Cortex of kidney (tissue), 1 donor: ENCODE data around the gene SPZ1.
"Not testable (repeated sequence)": the region's sequence is repeated elsewhere in the genome, so short reads cannot be mapped to it uniquely, and the experiment has no call there.

Source experiments
- DNase-seq: peaks from one replicate; lab custom pipeline; 2025; lab: John Stamatoyannopoulos, UW

The SPZ1 gene

DNA sequence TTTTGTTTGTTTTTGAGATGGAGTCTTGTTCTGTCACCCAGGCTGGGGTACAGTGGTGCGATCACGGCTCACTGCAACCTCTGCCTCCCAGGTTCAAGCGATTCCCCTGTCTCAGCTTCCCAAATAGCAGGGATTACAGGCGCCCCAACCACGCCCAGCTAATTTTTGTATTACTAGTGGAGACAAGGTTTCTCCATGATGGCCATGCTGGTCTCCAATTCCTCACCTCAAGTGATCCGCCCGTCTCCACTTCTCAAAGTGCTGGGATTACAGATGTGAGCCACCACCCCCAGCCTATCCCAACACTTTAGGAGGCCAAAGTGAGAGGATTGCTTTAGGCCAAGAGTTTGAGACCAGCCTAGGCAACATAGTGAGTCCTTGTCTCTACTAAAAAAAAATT is 19.3 kb downstream of the SPZ1 start:
- DNase-seq: no peak

DNA sequence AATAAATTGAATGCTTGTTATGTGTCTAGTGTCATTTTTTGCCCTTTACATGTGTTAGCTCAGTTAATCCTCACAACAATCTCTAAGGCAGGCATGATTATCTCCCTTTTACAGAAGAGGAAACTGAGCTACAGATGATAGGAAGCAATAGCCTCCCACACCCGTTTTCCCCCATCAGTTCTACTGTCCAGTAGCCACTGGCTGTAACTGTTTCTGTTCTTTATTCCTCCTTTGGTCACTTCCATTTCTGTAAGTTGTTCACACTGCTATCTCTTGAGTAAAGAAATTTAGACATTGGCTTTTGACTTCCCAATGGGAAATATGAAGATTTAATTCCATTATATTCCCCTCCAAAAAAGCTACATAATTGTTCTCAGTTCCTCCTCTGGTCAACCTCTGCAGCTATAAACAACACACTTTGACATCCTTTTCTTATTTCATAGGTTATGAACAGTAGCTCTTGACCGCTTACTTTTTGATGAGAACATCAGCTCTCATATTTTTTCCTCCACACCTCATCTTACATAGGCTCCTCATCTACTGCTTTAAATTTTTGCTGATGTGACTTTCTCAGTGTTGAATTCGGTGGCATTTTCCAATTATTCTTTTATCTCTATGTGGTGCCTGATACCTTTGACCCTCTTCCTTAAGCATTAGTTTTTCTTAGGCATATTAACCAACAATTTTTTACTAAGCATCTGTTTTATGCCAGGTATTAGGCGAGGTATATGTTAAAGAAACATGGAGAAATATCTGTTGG is 21.4 kb downstream of the SPZ1 start:
- DNase-seq: no peak

DNA sequence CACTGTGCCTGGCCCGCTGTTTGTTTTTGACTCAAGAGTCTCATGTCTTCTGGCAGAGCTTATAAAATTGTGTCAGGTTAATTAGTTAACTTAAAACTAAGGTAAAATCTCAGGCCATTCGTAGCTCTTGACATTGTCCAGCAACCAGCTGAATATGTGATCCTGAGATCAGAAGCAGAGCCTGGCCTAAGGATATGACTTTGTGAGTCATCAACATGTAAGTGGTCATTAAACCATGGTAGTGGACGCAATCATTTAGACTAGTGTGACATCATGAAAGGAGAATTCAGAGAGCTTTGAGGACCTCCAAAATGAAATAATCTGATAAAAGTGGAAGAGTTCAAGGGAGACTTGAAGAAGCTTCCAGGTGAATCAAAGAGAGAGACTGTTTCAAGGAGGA is 23.3 kb downstream of the SPZ1 start:
- DNase-seq: no peak

DNA sequence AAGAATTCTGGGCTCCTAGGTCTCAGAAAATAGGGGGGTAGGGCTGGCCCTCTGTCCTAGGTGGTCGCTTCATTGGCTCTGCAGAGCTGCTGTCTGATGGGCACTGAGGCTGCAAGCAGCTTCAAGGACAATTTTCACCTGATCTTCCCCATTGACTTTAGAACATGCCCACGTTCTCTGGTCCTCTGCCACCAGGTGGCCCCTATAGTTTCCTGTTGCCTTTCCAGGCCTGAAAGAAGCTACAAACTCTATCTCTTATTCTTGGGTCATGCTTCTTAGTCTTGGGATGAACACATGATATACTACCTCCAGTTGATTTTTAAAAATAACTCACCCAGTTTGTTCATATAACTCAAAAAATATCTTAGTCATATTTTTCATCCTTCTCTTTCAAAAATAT is 26.3 kb downstream of the SPZ1 start:
- DNase-seq: no peak

DNA sequence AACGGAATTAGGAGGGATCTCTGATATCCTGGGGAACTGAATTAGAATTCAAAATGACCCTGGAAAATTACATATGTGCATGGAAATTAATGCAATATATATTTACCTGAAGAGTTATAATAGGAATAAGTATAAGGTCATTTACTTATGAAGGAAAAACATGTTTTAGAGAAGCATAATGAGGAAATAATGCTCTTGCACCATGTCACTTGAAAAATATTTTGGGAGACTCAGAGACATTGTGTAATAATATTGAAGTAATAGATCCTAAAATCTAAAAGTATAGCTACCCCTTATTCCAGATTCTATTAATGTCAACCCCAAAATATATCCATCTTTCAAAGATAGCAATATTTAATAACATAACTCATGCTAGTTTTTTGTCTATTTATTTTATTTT is 28.4 kb downstream of the SPZ1 start:
- DNase-seq: no peak

DNA sequence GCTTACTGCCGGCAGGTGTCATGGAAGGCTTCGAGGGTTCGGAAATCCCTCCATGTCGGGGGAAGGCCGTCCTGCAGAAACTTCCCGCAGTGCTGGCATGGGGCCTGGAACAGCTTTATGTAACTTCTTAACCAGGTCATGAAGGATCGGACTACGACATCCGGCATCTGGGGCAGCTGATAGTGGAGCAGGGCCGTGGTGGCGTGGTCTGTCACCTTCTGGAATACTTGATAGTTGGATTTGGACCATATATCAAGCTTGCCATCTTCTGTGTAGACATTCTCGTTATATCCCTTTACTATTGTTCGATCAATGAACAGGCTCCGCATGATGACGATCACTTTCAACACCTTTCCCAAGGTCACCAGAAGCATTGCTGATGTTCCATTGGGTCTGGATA is 31.2 kb downstream of the SPZ1 start:
- not testable (repeated sequence) for DNase-seq

DNA sequence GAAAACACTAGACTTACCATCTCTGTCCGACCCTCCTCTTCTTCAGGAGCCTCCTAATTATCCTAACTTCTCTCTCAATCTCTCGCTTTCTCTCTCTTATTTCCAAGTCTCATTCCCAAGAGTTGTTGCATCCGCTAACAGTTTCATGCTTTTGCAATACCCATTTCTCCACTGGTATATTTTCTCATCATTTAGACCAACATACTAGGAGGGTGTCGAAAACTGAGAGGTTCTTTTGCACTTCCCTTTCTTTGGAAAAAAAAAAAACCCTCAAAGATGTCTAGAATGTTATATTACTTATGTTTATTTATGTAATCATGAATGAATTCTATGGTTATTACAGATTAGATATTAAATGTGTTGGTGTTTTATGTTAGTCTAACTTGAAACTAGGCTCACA is 35.9 kb downstream of the SPZ1 start:
- no peak for DNase-seq

DNA sequence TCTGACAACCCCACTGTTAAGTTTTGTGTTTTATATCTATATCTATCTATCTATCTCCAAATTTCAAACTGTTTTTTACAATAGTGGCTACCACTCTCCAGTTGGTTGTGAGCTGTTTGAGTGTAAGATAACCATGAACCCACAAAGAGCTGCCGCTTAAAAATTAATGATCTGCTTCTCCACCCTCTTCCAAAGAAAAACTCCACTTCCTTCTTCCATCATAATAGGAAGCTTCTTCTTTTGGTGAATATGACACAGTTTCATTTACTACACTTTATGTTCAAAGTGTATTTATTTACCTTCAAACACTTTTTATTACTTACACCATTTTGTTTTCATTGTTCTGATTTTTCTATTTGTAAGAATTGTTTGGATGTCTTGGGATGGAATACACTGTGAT is 37.9 kb downstream of the SPZ1 start:
- no peak for DNase-seq

DNA sequence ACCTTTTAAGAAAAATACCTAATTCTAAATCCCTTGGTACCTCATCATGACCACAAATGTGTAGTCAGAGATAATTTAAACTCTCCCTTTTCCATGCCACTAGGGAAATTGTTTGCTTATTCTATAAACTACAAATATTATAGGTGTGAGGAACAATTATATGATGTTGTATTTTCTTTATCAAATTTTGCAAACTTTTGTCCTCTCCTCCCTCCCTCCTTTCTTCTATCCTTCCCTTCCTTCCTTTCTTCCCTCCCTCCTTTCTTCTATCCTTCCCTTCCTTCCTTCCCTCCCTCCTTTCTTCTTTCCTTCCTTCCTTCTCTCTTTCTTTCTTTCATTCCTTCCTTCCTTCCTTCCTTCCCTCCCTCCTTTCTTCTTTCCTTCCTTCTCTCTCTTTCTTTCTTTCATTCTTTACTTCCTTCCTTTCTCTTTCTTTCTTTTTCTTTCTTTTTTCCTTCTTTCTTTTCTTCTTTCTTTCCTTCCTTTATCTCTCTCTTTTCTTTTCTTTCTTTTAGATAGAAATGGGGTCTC is 41.2 kb downstream of the SPZ1 start:
- no peak for DNase-seq

DNA sequence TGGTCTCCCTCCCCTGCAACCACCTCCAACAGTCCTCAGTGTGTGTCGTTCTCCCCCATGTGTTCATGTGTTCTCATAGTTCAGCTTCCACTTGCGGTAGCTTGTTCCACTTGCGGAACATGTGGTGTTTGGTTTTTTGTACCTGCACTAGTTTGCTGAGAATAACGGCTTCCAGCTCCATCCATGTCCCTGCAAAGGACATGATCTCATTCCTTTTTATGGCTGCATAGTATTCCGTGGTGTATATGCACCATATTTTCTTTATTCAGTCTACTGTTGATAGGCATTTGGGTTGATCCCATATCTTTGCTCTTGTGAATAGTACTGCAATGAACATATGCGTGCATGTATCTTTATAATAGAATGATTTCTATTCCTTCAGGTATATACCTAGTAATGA is 45.1 kb downstream of the SPZ1 start:
- DNase-seq: no peak

DNA sequence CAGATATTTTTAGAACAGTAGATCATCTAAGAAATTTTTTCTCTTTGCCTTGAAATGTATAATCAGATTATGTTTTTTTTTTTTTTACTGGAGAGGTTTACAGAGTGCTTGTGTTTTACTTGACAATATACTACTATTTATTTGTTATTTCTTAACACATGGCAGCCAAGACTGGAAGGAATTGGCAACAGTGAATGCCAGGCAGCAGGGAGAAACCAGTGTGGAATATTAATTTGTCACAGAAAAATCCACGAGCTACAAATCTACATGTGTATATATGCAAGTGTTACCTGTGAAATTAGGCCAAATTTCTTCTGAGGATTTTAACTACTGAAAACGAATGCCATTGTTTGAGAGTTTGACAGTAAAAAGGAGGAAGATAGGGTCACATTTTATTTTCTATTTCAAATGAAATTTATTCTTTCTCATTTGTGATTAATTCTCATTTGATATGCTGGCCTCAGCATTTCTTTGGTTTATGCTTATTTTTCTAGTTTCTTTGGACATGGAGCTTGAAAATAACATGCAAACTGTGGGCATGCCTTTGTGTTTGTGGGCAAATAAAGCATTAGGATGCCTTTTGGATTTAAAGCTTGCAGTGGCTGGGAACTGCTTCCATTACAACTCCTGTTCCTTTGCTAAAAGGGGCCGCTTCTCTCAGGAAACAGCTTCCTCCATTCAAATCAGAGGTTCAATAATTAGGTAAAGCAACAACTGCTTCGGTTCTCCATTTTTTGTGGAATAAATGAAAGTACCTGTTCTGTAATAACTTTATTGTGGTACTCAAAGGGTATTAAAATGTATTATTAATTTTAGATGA is 49.1 kb downstream of the SPZ1 start:
- no peak for DNase-seq

DNA sequence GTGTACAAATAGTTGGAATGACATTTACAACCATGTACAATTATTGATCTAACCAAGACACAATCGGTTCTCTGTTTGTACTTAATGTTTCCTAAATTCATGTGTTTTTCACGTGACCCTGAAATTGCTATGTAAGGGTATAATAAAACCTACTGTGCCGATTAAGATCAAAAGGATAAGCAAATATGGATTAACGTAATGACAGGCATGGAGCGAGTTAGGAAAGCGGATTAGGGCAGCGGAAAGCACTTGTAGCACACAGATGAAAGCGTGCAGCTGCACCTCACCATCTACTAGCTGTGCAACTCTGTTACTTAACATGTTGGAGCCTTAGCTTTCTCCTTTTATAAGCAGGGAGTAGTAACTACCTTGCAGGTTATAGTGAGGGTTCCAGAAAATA is 49.7 kb downstream of the SPZ1 start:
- no peak for DNase-seq

DNA sequence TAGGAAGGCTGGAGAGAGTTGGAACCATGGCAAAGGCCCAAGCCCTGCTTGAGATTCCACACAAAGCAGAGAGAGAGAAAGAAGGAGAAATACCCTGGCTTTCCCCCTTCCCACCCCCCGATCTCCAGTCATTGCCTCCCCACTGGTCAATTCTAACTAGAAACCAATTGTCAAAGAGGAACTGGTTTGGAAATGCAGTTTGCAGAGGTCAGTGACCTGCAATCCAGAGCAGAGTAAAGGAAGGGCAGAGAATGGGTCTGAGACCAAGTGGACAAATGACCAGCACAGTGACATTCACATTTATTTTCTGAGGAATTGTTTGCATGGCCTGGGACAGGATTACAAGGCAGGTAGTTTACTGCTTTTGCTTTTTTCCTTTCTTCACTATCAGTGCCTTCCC is 50.6 kb downstream of the SPZ1 start:
- no peak for DNase-seq
